Keratinocyte (primary cell): Measurements from ENCODE around the gene LAMP2. TPM values are rescaled to one million over a fixed set of nuclear protein-coding genes. Genes with fewer than 3 reads are reported as not detected.
A peak's percentile ranks its signal among the peaks of the same experiment; 100 is the strongest.

Experiments
- DNase-seq: peaks from one replicate; pipeline ENCODE4 v3.0.0-alpha.2; 2011; ENCODE audit warnings: low read depth, missing footprints, low spot score
- FAIRE-seq: peaks from 2 replicates; lab custom pipeline; 2011; peaks lifted over from hg19 to GRCh38; lab: Jason Lieb, UNC
- H2AFZ ChIP-seq: 2 replicates; pipeline ENCODE4 v1.6.0; 2012; ENCODE audit warnings: low read length, control low read depth, inconsistent platforms; ENCODE audit not compliant: control insufficient read depth
- H3K27ac ChIP-seq: 2 replicates; pipeline ENCODE4 v1.5.1; 2011; ENCODE audit warnings: low read length; ENCODE audit not compliant: control insufficient read depth, insufficient read depth
- H3K27me3 ChIP-seq: 3 replicates; pipeline ENCODE4 v1.6.0; 2011; ENCODE audit warnings: low read length; ENCODE audit not compliant: control insufficient read depth, insufficient read depth; ENCODE audit errors: extremely low read depth
- H3K36me3 ChIP-seq, 2 experiments: 2 replicates in 1 of 2; 3 replicates in 1 of 2; pipeline ENCODE4 v1.5.1; 2011; ENCODE audit warnings: low read length in 2 of 2, mild to moderate bottlenecking in 1 of 2; ENCODE audit not compliant: control insufficient read depth in 2 of 2, insufficient read depth in 2 of 2; ENCODE audit errors: extremely low read depth in 1 of 2
- H3K4me1 ChIP-seq: 3 replicates; pipeline ENCODE4 v1.5.1; 2011; ENCODE audit warnings: low read length; ENCODE audit not compliant: control insufficient read depth, insufficient read depth; ENCODE audit errors: extremely low read depth
- H3K4me2 ChIP-seq: 3 replicates; pipeline ENCODE4 v1.6.0; 2011; ENCODE audit warnings: low read depth, low read length; ENCODE audit not compliant: control insufficient read depth, insufficient read depth; ENCODE audit errors: extremely low read depth
- H3K4me3 ChIP-seq, 3 experiments: fragments of 200-600 bp in 1 of 3; sonication (generic) in 1 of 3; 2 replicates in 2 of 3; 3 replicates in 1 of 3; pipeline ENCODE4 v1.5.1; 2011 to 2016; ENCODE audit warnings: low read length in 3 of 3, mild to moderate bottlenecking in 3 of 3, control low read depth in 2 of 3, inconsistent platforms in 1 of 3, low read depth in 1 of 3, mixed read lengths in 1 of 3, mixed run types in 1 of 3, moderate library complexity in 1 of 3; ENCODE audit not compliant: control insufficient read depth in 2 of 3, insufficient read depth in 2 of 3; ENCODE audit errors: extremely low read depth in 1 of 3
- H3K79me2 ChIP-seq: 2 replicates; pipeline ENCODE4 v1.6.0; 2012; ENCODE audit warnings: low read length; ENCODE audit not compliant: control insufficient read depth, insufficient read depth
- H3K9ac ChIP-seq: 3 replicates; pipeline ENCODE4 v1.6.0; 2011; ENCODE audit warnings: low read length; ENCODE audit not compliant: control insufficient read depth, insufficient read depth; ENCODE audit errors: extremely low read depth
- H3K9me1 ChIP-seq: 3 replicates; pipeline ENCODE4 v1.6.0; 2011; ENCODE audit warnings: low read length; ENCODE audit not compliant: control insufficient read depth, insufficient read depth; ENCODE audit errors: extremely low read depth
- H3K9me3 ChIP-seq: 2 replicates; pipeline ENCODE4 v1.5.1; 2012; ENCODE audit warnings: low read depth, low read length; ENCODE audit not compliant: control insufficient read depth
- H4K20me1 ChIP-seq: 3 replicates; pipeline ENCODE4 v1.6.0; 2011; ENCODE audit warnings: low read length; ENCODE audit not compliant: control insufficient read depth, insufficient read depth; ENCODE audit errors: extremely low read depth
- EZH2 ChIP-seq: IDR thresholded peaks from one replicate; pipeline ENCODE4 v1.6.1; 2012; ENCODE audit warnings: inconsistent platforms, mild to moderate bottlenecking, low read length, moderate library complexity
- dilution Hi-C: fragments of 300-500 bp; cut with MboI; formaldehyde crosslinking; loops from one replicate; pipeline ENCODE4 v1.7.0; 2020; ENCODE audit warnings: low sequenced_read_pairs; ENCODE audit not compliant: extremely low pct_ligation_motif_present
- polyA plus RNA-seq, 5 experiments: library from polyadenylated mRNA; depleted of rRNA in 3 of 5; stranded (reverse) in 3 of 5; stranded (forward) in 1 of 5; unstranded in 1 of 5; fragments of >200 nt; gene quantifications; 1 replicate in 1 of 5; 2 replicates in 3 of 5; 3 replicates in 1 of 5; pipeline versions ENCODE4 v1.2.1 to v1.2.3, GENCODE V29; 2011 to 2012; ENCODE audit warnings: missing spikeins in 2 of 5, low read depth in 1 of 5, low replicate concordance in 1 of 5
- TF ChIP-seq, protein P1 (sequence below), 3 experiments: IDR thresholded peaks in 1 of 3; conservative IDR thresholded peaks in 1 of 3; optimal IDR thresholded peaks in 1 of 3; 2 replicates in 2 of 3; 3 replicates in 1 of 3; pipeline versions ENCODE3 to v1.5.1; 2011; ENCODE audit warnings: low read length in 3 of 3, mild to moderate bottlenecking in 3 of 3, moderate library complexity in 2 of 3, control low read depth in 1 of 3, inconsistent platforms in 1 of 3; ENCODE audit not compliant: insufficient read depth in 2 of 3; ENCODE audit errors: extremely low read depth in 1 of 3

Gene LAMP2
- polyA plus RNA-seq, 1 donor (not counting 4 experiments of a cell fraction or from before 2014, with no cell fraction given): 200 TPM

DNA sequence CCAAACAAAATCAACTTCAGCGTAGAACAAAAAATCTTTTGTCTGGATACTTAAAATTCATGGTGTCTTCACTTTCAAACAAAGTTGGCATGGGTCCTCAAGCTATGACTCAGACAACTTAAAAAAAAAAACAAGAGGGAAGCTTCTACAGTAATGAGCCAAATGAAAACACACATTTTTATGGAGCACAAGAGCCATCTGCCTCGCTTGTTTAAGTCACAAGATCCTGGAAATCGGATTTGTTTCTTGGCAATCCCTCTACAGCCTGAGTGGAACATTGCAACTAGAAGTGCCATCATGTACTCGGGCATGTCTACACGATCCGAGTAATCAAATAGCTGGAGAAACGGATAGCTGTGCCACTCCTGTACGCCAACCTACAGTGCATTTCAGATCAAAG lies 22.6 kb downstream of the LAMP2 start:
- Histone ChIP-seq H3K36me3 (peaks cover 0 to 8% of the 10 kb centered on the region in 2 experiments), H3K9ac (no peak overlapping the region), H2AFZ (no peak overlapping the region), H4K20me1 (no peaks in the 10 kb centered on the region), H3K27me3 (no peaks in the 10 kb centered on the region), H3K4me1 (no peaks in the 10 kb centered on the region), H3K9me1 (no peaks in the 10 kb centered on the region), H3K27ac (no peak overlapping the region), H3K79me2 (no peaks in the 10 kb centered on the region), H3K4me2 (no peak overlapping the region), H3K9me3 (no peaks in the 10 kb centered on the region), H3K4me3 (no peak overlapping the region)
- FAIRE-seq: no peak
- dilution Hi-C loops: no loop called here
- DNase-seq: no peak
- TF ChIP-seq, protein P1, sequence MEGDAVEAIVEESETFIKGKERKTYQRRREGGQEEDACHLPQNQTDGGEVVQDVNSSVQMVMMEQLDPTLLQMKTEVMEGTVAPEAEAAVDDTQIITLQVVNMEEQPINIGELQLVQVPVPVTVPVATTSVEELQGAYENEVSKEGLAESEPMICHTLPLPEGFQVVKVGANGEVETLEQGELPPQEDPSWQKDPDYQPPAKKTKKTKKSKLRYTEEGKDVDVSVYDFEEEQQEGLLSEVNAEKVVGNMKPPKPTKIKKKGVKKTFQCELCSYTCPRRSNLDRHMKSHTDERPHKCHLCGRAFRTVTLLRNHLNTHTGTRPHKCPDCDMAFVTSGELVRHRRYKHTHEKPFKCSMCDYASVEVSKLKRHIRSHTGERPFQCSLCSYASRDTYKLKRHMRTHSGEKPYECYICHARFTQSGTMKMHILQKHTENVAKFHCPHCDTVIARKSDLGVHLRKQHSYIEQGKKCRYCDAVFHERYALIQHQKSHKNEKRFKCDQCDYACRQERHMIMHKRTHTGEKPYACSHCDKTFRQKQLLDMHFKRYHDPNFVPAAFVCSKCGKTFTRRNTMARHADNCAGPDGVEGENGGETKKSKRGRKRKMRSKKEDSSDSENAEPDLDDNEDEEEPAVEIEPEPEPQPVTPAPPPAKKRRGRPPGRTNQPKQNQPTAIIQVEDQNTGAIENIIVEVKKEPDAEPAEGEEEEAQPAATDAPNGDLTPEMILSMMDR (optimal IDR thresholded peaks at IDR 0.05 in 1 of 3, IDR thresholded peaks at IDR 0.05 in 1 of 3, conservative IDR thresholded peaks at IDR 0.05 in 1 of 3; ENCODE audit: extremely low read depth in 1 of 3, insufficient read depth in 2 of 3, low read length in 3 of 3): peak in 1 of 3 experiments; percentile 6
- TF ChIP-seq EZH2: no peak

DNA sequence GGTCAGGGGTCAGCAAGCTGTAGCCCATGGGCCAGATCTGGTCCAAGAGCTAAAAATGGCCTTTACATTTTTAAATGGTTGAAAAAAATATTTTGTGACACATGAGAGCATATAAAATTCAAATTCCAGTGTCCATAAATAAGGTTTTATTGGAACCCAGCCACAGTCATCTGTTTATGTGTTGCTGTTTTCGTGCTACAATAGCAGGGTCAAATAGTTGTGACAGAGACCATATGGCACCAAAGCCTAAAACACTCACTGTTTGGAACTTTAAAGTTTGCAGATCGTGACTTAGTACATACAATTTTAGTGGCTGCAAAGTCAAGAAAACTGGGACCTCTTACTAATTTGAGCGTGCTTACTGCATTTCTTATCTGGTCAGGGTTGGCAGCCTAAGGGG lies 29.2 kb downstream of the LAMP2 start:
- Histone ChIP-seq H3K9me3 (no peaks in the 10 kb centered on the region), H4K20me1 (no peaks in the 10 kb centered on the region), H3K4me2 (no peak overlapping the region), H3K9ac (no peak overlapping the region), H3K4me3 (no peak overlapping the region), H3K27me3 (no peaks in the 10 kb centered on the region), H3K36me3 (peaks cover 0 to 8% of the 10 kb centered on the region in 2 experiments), H3K9me1 (no peaks in the 10 kb centered on the region), H3K79me2 (no peaks in the 10 kb centered on the region), H3K27ac (no peak overlapping the region), H2AFZ (no peak overlapping the region), H3K4me1 (no peaks in the 10 kb centered on the region)
- DNase-seq (no peak), FAIRE-seq (no peak)
- no peak for TF ChIP-seq EZH2
- TF ChIP-seq, protein P1 (optimal IDR thresholded peaks at IDR 0.05 in 1 of 3, IDR thresholded peaks at IDR 0.05 in 1 of 3, conservative IDR thresholded peaks at IDR 0.05 in 1 of 3; ENCODE audit: extremely low read depth in 1 of 3, insufficient read depth in 2 of 3, low read length in 3 of 3): no peak
- dilution Hi-C loops: no loop called here
